Daoy (cell line): ENCODE data around the gene ECHDC3. TPM values are rescaled to one million over a fixed set of nuclear protein-coding genes. Genes with fewer than 3 reads are reported as not detected.
"Not testable (repeated sequence)": the region's sequence is repeated elsewhere in the genome, so short reads cannot be mapped to it uniquely, and the experiment has no call there.

Source experiments
- DNase-seq: peaks from one replicate; pipeline ENCODE4 v3.0.0-alpha.2; 2015; ENCODE audit warnings: low read depth
- total RNA-seq: library from RNA; depleted of rRNA; stranded (reverse); fragments of >200 nt; shearing (Covaris generic); gene quantifications from 2 replicates; pipeline ENCODE4 v1.2.3, GENCODE V29; 2014; rRNA removed

ECHDC3 gene
- total RNA-seq = 7.9 TPM in 2 replicates

- peak; percentile 53 for DNase-seq
Measured at GRCh38 chr10:11742009-11742778, at the start of gene ECHDC3. Gene ECHDC3, plus strand, starts transcription at chr10:11742382. Its CDS starts 195 bp downstream, at chr10:11742577.

GRCh38 chr10:11693376-11693775 lies 48.8 kb upstream of the ECHDC3 start:
- DNase-seq = no peak

- no peak for DNase-seq
Measured at GRCh38 chr10:11695779-11696178, 46.4 kb upstream of the ECHDC3 start.

GRCh38 chr10:11697718-11698527 lies 44.3 kb upstream of the ECHDC3 start:
- DNase-seq = no peak

GRCh38 chr10:11698691-11699549 lies 43.3 kb upstream of the ECHDC3 start:
- DNase-seq = no peak

GRCh38 chr10:11699550-11700097 lies 42.6 kb upstream of the ECHDC3 start:
- DNase-seq = no peak

GRCh38 chr10:11700539-11700938 lies 41.6 kb upstream of the ECHDC3 start:
- DNase-seq = no peak

GRCh38 chr10:11701451-11702095 lies 40.6 kb upstream of the ECHDC3 start:
- no peak for DNase-seq

- DNase-seq = no peak
Measured at GRCh38 chr10:11702264-11702663, 39.9 kb upstream of the ECHDC3 start.

- no peak for DNase-seq
Measured at GRCh38 chr10:11704092-11704491, 38.1 kb upstream of the ECHDC3 start.

- DNase-seq = no peak
Measured at GRCh38 chr10:11705722-11706121, 36.5 kb upstream of the ECHDC3 start.

GRCh38 chr10:11706895-11707567 lies 35.2 kb upstream of the ECHDC3 start:
- no peak for DNase-seq

GRCh38 chr10:11707624-11708350 lies 34.4 kb upstream of the ECHDC3 start:
- no peak for DNase-seq

GRCh38 chr10:11708801-11709200 lies 33.4 kb upstream of the ECHDC3 start:
- not testable (repeated sequence) for DNase-seq

- DNase-seq = no peak
Measured at GRCh38 chr10:11712744-11713143, 29.4 kb upstream of the ECHDC3 start.

GRCh38 chr10:11713186-11713743 lies 28.9 kb upstream of the ECHDC3 start:
- peak; percentile 50 for DNase-seq

- no peak for DNase-seq
Measured at GRCh38 chr10:11713963-11714362, 28.2 kb upstream of the ECHDC3 start.

GRCh38 chr10:11714750-11715365 lies 27.3 kb upstream of the ECHDC3 start:
- no peak for DNase-seq
